NT2/D1 (cell line): ENCODE results near the gene KIF26A.

ENCODE experiments used
- DNase-seq: peaks from one replicate; pipeline ENCODE4 v3.0.0-alpha.2; 2011; ENCODE audit warnings: low read depth, low spot score
- H3K27me3 ChIP-seq: 2 replicates; pipeline ENCODE4 v1.6.0; 2011; ENCODE audit warnings: mild to moderate bottlenecking; ENCODE audit not compliant: insufficient read length, insufficient read depth
- H3K36me3 ChIP-seq: 2 replicates; pipeline ENCODE4 v1.6.1; 2011; ENCODE audit warnings: mild to moderate bottlenecking, low read length, mixed read lengths; ENCODE audit not compliant: insufficient read depth, insufficient read length
- H3K4me1 ChIP-seq: 2 replicates; pipeline ENCODE4 v1.5.1; 2011; ENCODE audit not compliant: insufficient read depth, insufficient read length
- H3K4me3 ChIP-seq: 2 replicates; pipeline ENCODE4 v1.5.1; 2011; ENCODE audit warnings: low read depth; ENCODE audit not compliant: insufficient read length
- H3K9ac ChIP-seq: 2 replicates; pipeline ENCODE4 v1.6.0; 2011; ENCODE audit warnings: low read depth; ENCODE audit not compliant: insufficient read length
- H3K9me3 ChIP-seq: 2 replicates; pipeline ENCODE4 v1.5.1; 2011; ENCODE audit warnings: mild to moderate bottlenecking, low read length; ENCODE audit not compliant: insufficient read depth
- SUZ12 ChIP-seq: IDR thresholded peaks from 2 replicates; pipeline ENCODE4 v1.6.1; 2011; ENCODE audit not compliant: insufficient read length, insufficient read depth; ENCODE audit errors: extremely low read depth
- YY1 ChIP-seq: IDR thresholded peaks from 2 replicates; pipeline ENCODE4 v1.6.1; 2011; ENCODE audit not compliant: insufficient read length, insufficient read depth
- ZNF274 ChIP-seq: IDR thresholded peaks from 2 replicates; pipeline ENCODE4 v1.6.1; 2011; ENCODE audit warnings: mild to moderate bottlenecking, low read depth, low read length

Gene KIF26A

DNA sequence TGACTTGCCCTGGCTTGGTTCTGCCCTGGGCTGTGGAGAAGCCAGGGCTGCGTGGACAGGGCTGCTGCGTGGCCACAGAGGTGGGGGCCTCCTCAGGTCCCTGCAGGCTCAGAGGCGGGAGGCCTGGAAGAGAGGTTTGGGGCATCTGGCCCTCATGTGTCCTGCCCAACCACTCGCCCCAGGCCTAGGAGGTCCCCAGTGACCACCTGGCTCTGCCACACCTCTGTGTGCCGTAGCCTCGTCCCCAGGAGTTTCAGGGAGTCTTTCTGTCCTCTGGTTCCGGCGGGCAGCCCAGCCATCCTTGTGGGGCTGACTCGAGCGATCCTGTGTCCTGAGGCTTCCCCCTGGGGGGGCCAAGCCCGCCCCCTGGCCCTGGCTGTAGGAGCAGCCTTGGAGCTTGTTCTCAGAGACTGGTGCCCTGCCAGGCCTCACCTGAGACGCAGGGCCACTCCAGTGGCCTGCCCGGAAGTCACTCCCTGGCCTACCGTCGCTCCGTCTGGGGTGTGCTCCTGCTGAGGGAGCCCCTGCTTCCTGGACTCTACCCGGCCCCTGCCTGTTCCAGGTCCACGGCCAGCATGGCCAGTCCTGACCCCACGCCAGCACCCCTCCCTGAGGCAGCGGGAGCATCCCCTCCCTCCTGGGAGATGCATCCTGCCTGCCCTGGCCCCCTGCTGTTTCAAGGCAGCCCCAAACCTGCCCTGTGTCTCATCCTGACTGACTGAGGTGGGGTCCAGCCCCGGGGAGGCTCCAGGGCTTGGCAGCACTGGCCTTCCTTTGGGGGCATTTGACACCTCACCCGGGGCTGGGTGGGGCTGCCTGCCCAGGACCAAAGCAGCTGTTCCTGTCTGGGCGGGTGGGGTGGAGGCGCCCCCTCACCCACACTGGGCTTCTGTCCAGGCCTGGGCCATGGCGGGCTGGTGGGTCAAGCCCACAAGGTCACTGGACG is 39.0 kb upstream of the KIF26A start:
- H3K36me3 ChIP-seq: no peaks in the 10 kb centered on the region
- no peak overlapping the region for H3K4me3 ChIP-seq
- TF ChIP-seq ZNF274 (no peak), YY1 (no peak), SUZ12 (no peak)
- no peaks in the 10 kb centered on the region for H3K27me3 ChIP-seq
- no peak for DNase-seq
- H3K9me3 ChIP-seq: no peaks in the 10 kb centered on the region
- no peak overlapping the region for H3K9ac ChIP-seq
- H3K4me1 ChIP-seq: no peaks in the 10 kb centered on the region

DNA sequence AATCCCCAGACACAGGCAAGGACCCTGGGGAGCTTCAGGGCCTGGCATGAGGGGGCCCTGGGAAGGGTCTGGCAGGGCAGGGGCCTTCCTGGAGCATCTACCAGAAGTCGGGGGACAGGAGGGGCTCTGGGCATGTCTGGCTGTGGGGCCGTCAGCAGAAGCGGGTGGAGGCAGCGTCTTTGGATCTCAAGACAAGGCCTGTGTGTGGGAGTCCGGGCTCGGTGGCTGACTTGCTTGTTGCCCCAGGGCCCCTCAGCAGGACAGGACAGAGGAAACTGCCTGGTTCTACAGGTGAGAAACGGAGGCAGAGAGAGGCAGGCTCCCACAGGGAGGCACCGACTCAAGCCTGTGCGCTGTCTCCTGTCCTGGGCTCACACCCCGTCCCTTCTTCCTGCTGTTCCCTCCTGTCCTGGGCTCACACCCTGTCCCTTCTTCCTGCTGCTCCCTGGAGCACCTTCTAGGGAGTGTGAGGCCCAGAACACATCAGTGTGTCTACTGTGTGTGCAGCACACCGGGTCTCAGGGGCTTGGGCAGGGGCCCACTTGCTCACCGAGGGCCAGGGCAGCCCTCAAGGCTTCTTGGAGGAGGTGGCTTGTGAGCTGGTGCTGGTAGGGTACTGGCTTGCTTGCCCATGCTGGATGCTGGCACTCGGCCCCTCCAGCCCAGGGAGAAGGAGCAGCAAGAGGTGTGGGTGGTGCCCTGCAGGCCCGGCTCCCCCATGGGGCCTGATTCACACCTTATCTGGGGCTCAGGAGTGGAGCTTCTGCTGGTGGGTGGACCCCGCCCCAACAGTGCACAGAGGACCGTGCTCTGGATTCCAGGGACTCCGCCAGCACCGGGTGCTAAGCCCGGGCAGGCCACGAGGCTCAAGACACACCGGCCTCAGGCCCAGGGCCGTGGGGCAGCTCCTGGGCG is 38.0 kb upstream of the KIF26A start:
- Histone ChIP-seq H3K4me3 (no peak overlapping the region), H3K9me3 (no peaks in the 10 kb centered on the region), H3K27me3 (no peaks in the 10 kb centered on the region), H3K4me1 (peaks cover 5% of the 10 kb centered on the region), H3K9ac (no peak overlapping the region), H3K36me3 (no peaks in the 10 kb centered on the region)
- TF ChIP-seq SUZ12 (no peak), YY1 (no peak), ZNF274 (no peak)
- DNase-seq: no peak

GRCh38 chr14:104101086-104101621 is 37.2 kb upstream of the KIF26A start:
- Histone ChIP-seq H3K4me3 (no peak overlapping the region), H3K4me1 (peaks cover 8% of the 10 kb centered on the region), H3K27me3 (no peaks in the 10 kb centered on the region), H3K9ac (no peak overlapping the region), H3K9me3 (no peaks in the 10 kb centered on the region), H3K36me3 (no peaks in the 10 kb centered on the region)
- no peak for DNase-seq
- no peak for TF ChIP-seq SUZ12
- no peak for TF ChIP-seq YY1
- TF ChIP-seq ZNF274: no peak

- Histone ChIP-seq H3K4me1 (peaks cover 8% of the 10 kb centered on the region), H3K4me3 (no peak overlapping the region), H3K9ac (no peak overlapping the region), H3K9me3 (no peaks in the 10 kb centered on the region), H3K27me3 (no peaks in the 10 kb centered on the region), H3K36me3 (no peaks in the 10 kb centered on the region)
- TF ChIP-seq ZNF274: no peak
- no peak for TF ChIP-seq SUZ12
- TF ChIP-seq YY1: no peak
- DNase-seq: no peak
These were observed 36.6 kb upstream of the KIF26A start for GRCh38 chr14:104101651-104102281.

DNA sequence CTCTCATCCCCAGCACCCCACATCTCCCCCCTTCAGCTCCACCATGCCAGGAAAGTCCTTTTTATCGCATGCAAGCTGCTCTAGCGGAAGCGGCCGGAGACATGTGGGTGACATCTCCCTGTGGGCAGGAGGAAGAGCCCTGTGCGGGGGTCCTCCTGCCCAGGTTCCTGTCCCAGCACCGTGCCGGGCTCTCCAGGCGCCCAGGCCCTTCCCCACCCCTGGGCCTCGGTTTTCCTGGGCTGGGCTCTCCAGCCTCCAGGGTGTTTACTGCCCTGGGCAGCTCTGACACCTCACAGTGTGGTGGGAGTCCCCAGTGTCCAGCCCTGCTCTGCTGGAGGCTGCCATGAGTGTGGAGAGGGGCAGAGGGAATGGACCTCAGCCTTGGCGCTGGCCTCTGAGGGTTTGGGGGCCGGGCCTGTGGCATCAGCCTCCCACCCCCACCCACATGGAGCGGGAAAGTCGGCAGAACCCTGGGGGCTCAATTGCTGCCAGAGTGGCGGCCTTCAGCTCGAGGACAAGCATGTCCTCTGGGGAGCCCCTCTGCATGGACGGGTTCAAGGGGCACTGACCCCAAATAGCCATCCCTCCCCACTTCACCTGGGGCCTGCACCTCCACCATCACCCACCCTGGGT is 36.0 kb upstream of the KIF26A start:
- no peak for DNase-seq
- H3K27me3 ChIP-seq: no peaks in the 10 kb centered on the region
- H3K36me3 ChIP-seq: no peaks in the 10 kb centered on the region
- H3K9ac ChIP-seq: no peak overlapping the region
- no peaks in the 10 kb centered on the region for H3K9me3 ChIP-seq
- peaks cover 10% of the 10 kb centered on the region for H3K4me1 ChIP-seq
- no peak for TF ChIP-seq YY1
- no peak for TF ChIP-seq SUZ12
- no peak for TF ChIP-seq ZNF274
- no peak overlapping the region for H3K4me3 ChIP-seq

DNA sequence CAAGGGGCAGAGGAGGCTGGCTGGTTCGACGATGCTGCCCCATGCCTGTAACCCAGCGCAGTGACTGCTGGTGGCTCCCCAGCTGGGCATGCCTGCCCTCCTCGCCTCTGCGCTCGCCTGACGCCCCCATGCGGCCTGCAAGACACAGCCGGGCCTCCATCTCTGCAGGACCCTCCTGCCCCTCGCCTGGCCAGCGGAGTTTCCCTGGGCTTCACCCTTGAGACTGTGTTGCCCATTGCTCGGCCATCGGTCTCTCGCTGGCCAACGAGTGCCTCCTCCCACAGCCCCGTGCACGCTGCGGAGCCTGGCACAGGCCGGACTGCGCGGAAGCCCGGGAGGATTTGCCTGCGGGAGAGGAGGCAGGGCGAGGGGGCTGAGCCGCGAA is 35.3 kb upstream of the KIF26A start:
- no peaks in the 10 kb centered on the region for H3K9me3 ChIP-seq
- H3K4me1 ChIP-seq: peaks cover 12% of the 10 kb centered on the region
- DNase-seq: no peak
- TF ChIP-seq YY1 (no peak), SUZ12 (no peak), ZNF274 (no peak)
- no peaks in the 10 kb centered on the region for H3K27me3 ChIP-seq
- no peak overlapping the region for H3K9ac ChIP-seq
- H3K36me3 ChIP-seq: no peaks in the 10 kb centered on the region
- H3K4me3 ChIP-seq: no peak overlapping the region
